OCI-LY1 (cell line): Measurements from ENCODE around the gene CLIC4.
"Not testable (repeated sequence)": the region's sequence is repeated elsewhere in the genome, so short reads cannot be mapped to it uniquely, and the experiment has no call there.

ENCODE experiments used
- H2AFZ ChIP-seq: fragments of 200-600 bp; sonication (generic), shearing (Covaris generic); 2 replicates; pipeline ENCODE4 v1.6.0; 2014; ENCODE audit warnings: antibody characterized with exemption, mild to moderate bottlenecking, low read length
- H3F3A ChIP-seq: fragments of 200-600 bp; sonication (generic), shearing (Covaris generic); 2 replicates; pipeline ENCODE4 v1.6.0; 2014; ENCODE audit warnings: mild to moderate bottlenecking, antibody characterized with exemption, low read length, moderate library complexity; ENCODE audit not compliant: insufficient read depth
- H3K27ac ChIP-seq: fragments of 200-600 bp; sonication (generic); 2 replicates; pipeline ENCODE4 v1.5.1; 2014; ENCODE audit warnings: low read length, mixed run types, mild to moderate bottlenecking, low read depth; ENCODE audit not compliant: poor library complexity, severe bottlenecking
- H3K27me3 ChIP-seq: fragments of 200-600 bp; sonication (generic); 2 replicates; pipeline ENCODE4 v1.6.0; 2014; ENCODE audit warnings: antibody characterized with exemption, mild to moderate bottlenecking, low read length, moderate library complexity; ENCODE audit not compliant: insufficient read depth
- H3K36me3 ChIP-seq: fragments of 200-600 bp; sonication (generic); 2 replicates; pipeline ENCODE4 v1.6.1; 2014; ENCODE audit warnings: mild to moderate bottlenecking, antibody characterized with exemption, low read length, moderate library complexity, mixed read lengths; ENCODE audit not compliant: insufficient read depth
- H3K4me1 ChIP-seq: fragments of 200-600 bp; sonication (generic); 2 replicates; pipeline ENCODE4 v1.5.1; 2014; ENCODE audit warnings: mild to moderate bottlenecking, low read length, moderate library complexity; ENCODE audit not compliant: insufficient read depth, severe bottlenecking
- H3K4me2 ChIP-seq: fragments of 200-600 bp; sonication (generic), shearing (Covaris generic); 2 replicates; pipeline ENCODE4 v1.6.1; 2014; ENCODE audit warnings: low read length
- H3K4me3 ChIP-seq: fragments of 200-600 bp; sonication (generic); 2 replicates; pipeline ENCODE4 v1.5.1; 2014; ENCODE audit warnings: low read length, low read depth, mild to moderate bottlenecking, mixed read lengths; ENCODE audit not compliant: poor library complexity, severe bottlenecking
- H3K79me2 ChIP-seq: fragments of 200-600 bp; shearing (Covaris generic); 2 replicates; pipeline ENCODE4 v1.6.1; 2016; ENCODE audit warnings: mixed run types, low read length, mixed read lengths; ENCODE audit not compliant: insufficient read depth
- H3K9ac ChIP-seq: fragments of 200-600 bp; sonication (generic), shearing (Covaris generic); 2 replicates; pipeline ENCODE4 v1.6.1; 2014; ENCODE audit warnings: mild to moderate bottlenecking, low read length, mixed read lengths
- H3K9me2 ChIP-seq: fragments of 200-600 bp; sonication (generic), shearing (Covaris generic); 2 replicates; pipeline ENCODE4 v1.6.1; 2014; ENCODE audit warnings: low read depth, mild to moderate bottlenecking, low read length, mixed read lengths
- H3K9me3 ChIP-seq: fragments of 200-600 bp; shearing (Covaris generic); 2 replicates; pipeline ENCODE4 v1.6.1; 2014; ENCODE audit warnings: low read length, mixed read lengths
- H4K20me1 ChIP-seq: fragments of 200-600 bp; sonication (generic), shearing (Covaris generic); 2 replicates; pipeline ENCODE4 v1.6.0; 2016; ENCODE audit warnings: mild to moderate bottlenecking, low read length; ENCODE audit not compliant: insufficient read depth
- CTCF ChIP-seq: fragments of 200-600 bp; sonication (generic), shearing (Covaris generic); IDR thresholded peaks from 2 replicates; pipeline ENCODE4 v1.5.1; 2017; ENCODE audit warnings: mild to moderate bottlenecking, antibody characterized with exemption, low read length, moderate library complexity, mixed read lengths
- EZH2 ChIP-seq: fragments of 200-600 bp; sonication (generic), shearing (Covaris generic); IDR thresholded peaks from 2 replicates; pipeline ENCODE4 v1.8.0; 2017; ENCODE audit warnings: borderline replicate concordance, mixed run types, mild to moderate bottlenecking, antibody characterized with exemption, low read length, moderate library complexity, mixed read lengths

The CLIC4 gene

DNA sequence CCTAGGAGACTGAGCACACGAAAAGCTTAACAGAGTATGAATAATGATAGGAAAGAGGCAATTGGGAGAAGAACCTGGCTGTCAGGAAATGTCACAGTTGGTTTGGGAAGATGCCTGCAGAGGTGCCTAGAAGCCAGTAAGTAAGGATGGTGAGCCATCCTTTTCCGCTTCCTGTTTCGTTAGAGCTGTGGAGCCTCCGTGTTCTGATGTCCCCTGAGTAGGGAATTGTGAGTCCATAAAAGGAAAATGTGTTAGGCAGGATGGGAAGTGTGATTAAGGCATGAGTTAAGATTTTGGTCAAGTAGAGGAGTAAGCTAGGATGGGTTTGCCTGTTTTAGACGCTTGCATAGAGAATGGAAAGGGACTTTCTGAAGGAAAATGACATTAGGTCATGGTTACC, 9.0 kb downstream of the CLIC4 start:
- no peaks in the 10 kb centered on the region for H3K27me3 ChIP-seq
- H3K79me2 ChIP-seq, result peaks cover 96% of the 10 kb centered on the region
- H3K4me3 ChIP-seq, result no peak overlapping the region
- 0 out of 2 replicates have a peak, but pooled peaks cover 4% of the 10 kb centered on the region for H3F3A ChIP-seq
- H3K27ac ChIP-seq, result no peak overlapping the region
- TF ChIP-seq CTCF (no peak), EZH2 (no peak)
- no peak overlapping the region for H3K9ac ChIP-seq
- H3K4me2 ChIP-seq, result no peak overlapping the region
- H3K4me1 ChIP-seq, result peaks cover 61% of the 10 kb centered on the region
- no peak overlapping the region for H2AFZ ChIP-seq
- peaks cover 34% of the 10 kb centered on the region for H3K36me3 ChIP-seq
- no peaks in the 10 kb centered on the region for H4K20me1 ChIP-seq
- H3K9me3 ChIP-seq, result no peaks in the 10 kb centered on the region
- no peaks in the 10 kb centered on the region for H3K9me2 ChIP-seq

- not testable (repeated sequence) for H2AFZ ChIP-seq, H3K9me2 ChIP-seq, H4K20me1 ChIP-seq, H3K4me3 ChIP-seq, H3K4me2 ChIP-seq, H3K27ac ChIP-seq, H3K9me3 ChIP-seq, H3K27me3 ChIP-seq, H3K9ac ChIP-seq, H3F3A ChIP-seq
- peaks cover 96% of the 10 kb centered on the region for H3K79me2 ChIP-seq
- peaks cover 35% of the 10 kb centered on the region for H3K36me3 ChIP-seq
- H3K4me1 ChIP-seq, result peaks cover 55% of the 10 kb centered on the region
Observed at GRCh38 chr1:24755323-24755722, 10.1 kb downstream of the CLIC4 start.

DNA sequence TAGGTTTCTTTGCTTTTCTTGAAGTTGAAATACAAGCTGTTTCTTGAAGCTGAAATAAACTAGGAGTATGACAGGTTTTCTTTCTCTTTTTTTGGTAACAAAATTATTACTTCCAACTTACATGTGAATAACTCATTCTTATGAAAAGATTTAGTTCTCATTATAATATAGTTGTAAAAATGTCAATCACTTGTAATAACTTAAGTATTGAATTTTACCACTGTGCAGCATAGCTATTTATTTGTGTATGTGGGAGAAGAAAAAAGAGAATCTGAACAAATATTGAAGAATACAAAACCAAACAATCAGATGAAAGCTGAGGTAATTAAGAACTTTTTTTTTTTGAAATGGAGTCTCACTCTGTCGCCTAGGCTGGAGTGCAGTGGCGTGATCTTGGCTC, 11.1 kb downstream of the CLIC4 start:
- H3K4me2 ChIP-seq, result no peak overlapping the region

More for the DNA sequence above, 11.1 kb downstream of the CLIC4 start:
- Histone ChIP-seq H3K79me2 (peaks cover 96% of the 10 kb centered on the region), H3K9me3 (no peaks in the 10 kb centered on the region), H3K9ac (no peak overlapping the region), H3K4me1 (peaks cover 54% of the 10 kb centered on the region), H3K27ac (no peak overlapping the region), H3K36me3 (peaks cover 27% of the 10 kb centered on the region), H3K4me3 (no peak overlapping the region), H3K9me2 (no peaks in the 10 kb centered on the region), H4K20me1 (no peaks in the 10 kb centered on the region), H3K27me3 (no peaks in the 10 kb centered on the region), H3F3A (no peaks in the 10 kb centered on the region), H2AFZ (no peak overlapping the region)
- TF ChIP-seq EZH2, result no peak
- no peak for TF ChIP-seq CTCF
